SK-N-SH treated with all-trans-retinoic acid at 6 μM for 48 hours (cell line): ENCODE data around the gene LRRC56.

Experiments
- ATAC-seq: fragments of 200-7000 bp; cut with Tn5 transposase; 3 replicates; pipeline ENCODE4 v1.9.1; 2020; ENCODE audit warnings: mild to moderate bottlenecking, moderate library complexity
- ARNTL ChIP-seq: fragments of 450-650 bp; formaldehyde crosslinking; IDR thresholded peaks from 2 replicates; pipeline ENCODE4 v1.5.0; 2020; ENCODE audit warnings: low read depth, mild to moderate bottlenecking, moderate library complexity, borderline replicate concordance
- CSDC2 ChIP-seq: fragments of 250-450 bp; sonication (Bioruptor Pico); IDR thresholded peaks from 2 replicates; pipeline ENCODE4 v1.5.0; 2020; ENCODE audit warnings: mild to moderate bottlenecking, moderate library complexity
- ESRRG ChIP-seq: fragments of 250-450 bp; sonication (Bioruptor Pico); IDR thresholded peaks from 2 replicates; pipeline ENCODE4 v1.6.1; 2021; ENCODE audit warnings: mild to moderate bottlenecking
- GLIS3 ChIP-seq: fragments of 250-450 bp; sonication (Bioruptor Pico); IDR thresholded peaks from 2 replicates; pipeline ENCODE4 v1.5.0; 2020; ENCODE audit warnings: mild to moderate bottlenecking, moderate library complexity
- ISL1 ChIP-seq: fragments of 250-450 bp; sonication (Bioruptor Pico); IDR thresholded peaks from 2 replicates; pipeline ENCODE4 v2.1.2; 2022; ENCODE audit warnings: mild to moderate bottlenecking, moderate library complexity
- OSR1 ChIP-seq: fragments of 250-450 bp; sonication (Bioruptor Pico); IDR thresholded peaks from 2 replicates; pipeline ENCODE4 v1.8.0; 2022; ENCODE audit warnings: moderate library complexity, mild to moderate bottlenecking, inconsistent platforms
- PPARA ChIP-seq: fragments of 250-450 bp; sonication (Bioruptor Pico); IDR thresholded peaks from 2 replicates; pipeline ENCODE4 v1.5.0; 2020; ENCODE audit warnings: mild to moderate bottlenecking, borderline replicate concordance
- RARB ChIP-seq: fragments of 250-450 bp; sonication (Bioruptor Pico); IDR thresholded peaks from 2 replicates; pipeline ENCODE4 v1.8.0; 2021; ENCODE audit warnings: mild to moderate bottlenecking, moderate library complexity
- SNAI2 ChIP-seq: fragments of 250-450 bp; sonication (Bioruptor Pico); IDR thresholded peaks from 2 replicates; pipeline ENCODE4 v1.5.0; 2020; ENCODE audit warnings: mild to moderate bottlenecking, moderate library complexity
- TCF4 ChIP-seq: fragments of 250-450 bp; sonication (Bioruptor Pico); IDR thresholded peaks from 2 replicates; pipeline ENCODE4 v1.8.0; 2021; ENCODE audit warnings: mild to moderate bottlenecking, moderate library complexity, borderline replicate concordance
- TOX ChIP-seq: fragments of 250-450 bp; sonication (Bioruptor Pico); IDR thresholded peaks from 2 replicates; pipeline ENCODE4 v1.8.0; 2021; ENCODE audit warnings: mild to moderate bottlenecking, moderate library complexity, borderline replicate concordance
- ZC3H10 ChIP-seq: fragments of 250-450 bp; sonication (Bioruptor Pico); IDR thresholded peaks from 2 replicates; pipeline ENCODE4 v1.5.1; 2021; ENCODE audit warnings: mild to moderate bottlenecking, moderate library complexity
- ZFP3 ChIP-seq: fragments of 250-450 bp; sonication (Bioruptor Pico); IDR thresholded peaks from 2 replicates; pipeline ENCODE4 v1.5.0; 2020; ENCODE audit warnings: mild to moderate bottlenecking, moderate library complexity
- ZFP30 ChIP-seq: fragments of 450-650 bp; formaldehyde crosslinking; IDR thresholded peaks from 2 replicates; pipeline ENCODE4 v1.5.0; 2022; ENCODE audit warnings: mild to moderate bottlenecking, moderate library complexity
- ZNF565 ChIP-seq: fragments of 450-650 bp; formaldehyde crosslinking; conservative IDR thresholded peaks from 2 replicates; pipeline ENCODE4 v1.5.0; 2020; ENCODE audit warnings: low read depth, mild to moderate bottlenecking, moderate library complexity
- ZNF70 ChIP-seq: fragments of 450-650 bp; formaldehyde crosslinking; IDR thresholded peaks from 2 replicates; pipeline ENCODE4 v1.5.0; 2020; ENCODE audit warnings: mild to moderate bottlenecking, moderate library complexity
- ZNF8 ChIP-seq: fragments of 450-650 bp; formaldehyde crosslinking; IDR thresholded peaks from 2 replicates; pipeline ENCODE4 v1.5.0; 2020; ENCODE audit warnings: mild to moderate bottlenecking, moderate library complexity
- TF ChIP-seq, protein P1 (sequence below): fragments of 250-450 bp; sonication (Bioruptor Pico); IDR thresholded peaks from 2 replicates; pipeline ENCODE4 v1.8.0; 2021; ENCODE audit warnings: low read depth, mild to moderate bottlenecking, moderate library complexity, borderline replicate concordance
- TF ChIP-seq, protein P2 (sequence below): fragments of 250-450 bp; sonication (Bioruptor Pico); IDR thresholded peaks from 2 replicates; pipeline ENCODE4 v1.5.1; 2020; ENCODE audit warnings: low read depth, mild to moderate bottlenecking, moderate library complexity
- TF ChIP-seq, protein P3 (sequence below): fragments of 250-450 bp; sonication (Bioruptor Pico); IDR thresholded peaks from 2 replicates; pipeline ENCODE4 v1.8.0; 2020; ENCODE audit warnings: mild to moderate bottlenecking, moderate library complexity, borderline replicate concordance
- TF ChIP-seq, protein P4 (sequence below): fragments of 250-450 bp; sonication (Bioruptor Pico); IDR thresholded peaks from 2 replicates; pipeline ENCODE4 v1.5.0; 2020; ENCODE audit warnings: mild to moderate bottlenecking, moderate library complexity
- TF ChIP-seq, protein P5 (sequence below): fragments of 250-450 bp; sonication (Bioruptor Pico); IDR thresholded peaks from 2 replicates; pipeline ENCODE4 v1.5.1; 2021; ENCODE audit warnings: mild to moderate bottlenecking, moderate library complexity

LRRC56 gene

DNA sequence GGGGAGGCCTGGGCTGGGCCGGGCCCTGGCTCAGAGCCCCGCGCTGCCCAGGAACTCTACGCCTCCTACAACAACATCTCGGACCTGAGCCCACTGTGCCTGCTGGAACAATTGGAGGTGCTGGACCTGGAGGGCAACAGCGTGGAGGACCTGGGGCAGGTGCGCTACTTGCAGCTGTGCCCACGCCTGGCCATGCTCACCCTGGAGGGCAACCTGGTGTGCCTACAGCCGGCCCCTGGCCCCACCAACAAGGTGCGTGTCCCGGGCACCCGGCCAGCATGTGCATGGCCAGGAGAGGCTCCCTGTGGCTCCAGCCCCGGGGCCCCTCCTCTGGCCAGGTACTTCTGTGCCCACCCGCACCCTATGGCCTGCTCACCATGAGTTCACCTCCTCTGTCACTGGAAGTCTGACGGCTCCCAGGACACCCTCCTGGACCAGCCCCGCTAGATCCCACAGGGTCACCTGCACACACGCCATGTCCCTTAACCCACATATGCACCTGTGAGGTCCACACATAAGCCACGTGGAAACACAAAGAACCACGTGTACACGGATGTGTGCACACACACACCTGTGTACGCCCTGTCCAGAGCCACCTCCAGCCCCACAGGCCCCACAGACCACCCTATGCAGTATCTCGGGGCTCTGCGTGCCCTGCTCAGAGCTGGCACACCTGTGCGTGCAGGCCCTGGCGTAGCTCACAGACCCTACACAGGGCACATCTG is 12.9 kb downstream of the LRRC56 start:
- TF ChIP-seq ZNF70 = no peak
- no peak for TF ChIP-seq OSR1
- TF ChIP-seq SNAI2 (CRISPR knock-in tag) = no peak
- TF ChIP-seq ARNTL = no peak
- no peak for TF ChIP-seq ZFP3 (CRISPR knock-in tag)
- TF ChIP-seq, protein P1, sequence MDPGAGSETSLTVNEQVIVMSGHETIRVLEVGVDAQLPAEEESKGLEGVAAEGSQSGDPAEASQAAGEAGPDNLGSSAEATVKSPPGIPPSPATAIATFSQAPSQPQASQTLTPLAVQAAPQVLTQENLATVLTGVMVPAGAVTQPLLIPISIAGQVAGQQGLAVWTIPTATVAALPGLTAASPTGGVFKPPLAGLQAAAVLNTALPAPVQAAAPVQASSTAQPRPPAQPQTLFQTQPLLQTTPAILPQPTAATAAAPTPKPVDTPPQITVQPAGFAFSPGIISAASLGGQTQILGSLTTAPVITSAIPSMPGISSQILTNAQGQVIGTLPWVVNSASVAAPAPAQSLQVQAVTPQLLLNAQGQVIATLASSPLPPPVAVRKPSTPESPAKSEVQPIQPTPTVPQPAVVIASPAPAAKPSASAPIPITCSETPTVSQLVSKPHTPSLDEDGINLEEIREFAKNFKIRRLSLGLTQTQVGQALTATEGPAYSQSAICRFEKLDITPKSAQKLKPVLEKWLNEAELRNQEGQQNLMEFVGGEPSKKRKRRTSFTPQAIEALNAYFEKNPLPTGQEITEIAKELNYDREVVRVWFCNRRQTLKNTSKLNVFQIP (CRISPR knock-in tag) = no peak
- no peak for TF ChIP-seq RARB (CRISPR knock-in tag)
- no peak for TF ChIP-seq CSDC2 (CRISPR knock-in tag)
- no peak for TF ChIP-seq ZFP30
- no peak for TF ChIP-seq PPARA (CRISPR knock-in tag)
- no peak for TF ChIP-seq TCF4
- TF ChIP-seq TOX (CRISPR knock-in tag) = no peak
- TF ChIP-seq ESRRG (CRISPR knock-in tag) = no peak
- no peak for TF ChIP-seq ZNF8 (CRISPR knock-in tag)
- TF ChIP-seq, protein P2, sequence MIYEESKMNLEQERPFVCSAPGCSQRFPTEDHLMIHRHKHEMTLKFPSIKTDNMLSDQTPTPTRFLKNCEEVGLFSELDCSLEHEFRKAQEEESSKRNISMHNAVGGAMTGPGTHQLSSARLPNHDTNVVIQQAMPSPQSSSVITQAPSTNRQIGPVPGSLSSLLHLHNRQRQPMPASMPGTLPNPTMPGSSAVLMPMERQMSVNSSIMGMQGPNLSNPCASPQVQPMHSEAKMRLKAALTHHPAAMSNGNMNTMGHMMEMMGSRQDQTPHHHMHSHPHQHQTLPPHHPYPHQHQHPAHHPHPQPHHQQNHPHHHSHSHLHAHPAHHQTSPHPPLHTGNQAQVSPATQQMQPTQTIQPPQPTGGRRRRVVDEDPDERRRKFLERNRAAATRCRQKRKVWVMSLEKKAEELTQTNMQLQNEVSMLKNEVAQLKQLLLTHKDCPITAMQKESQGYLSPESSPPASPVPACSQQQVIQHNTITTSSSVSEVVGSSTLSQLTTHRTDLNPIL (CRISPR knock-in tag) = no peak
- TF ChIP-seq ZC3H10 (CRISPR knock-in tag) = no peak
- TF ChIP-seq, protein P3, sequence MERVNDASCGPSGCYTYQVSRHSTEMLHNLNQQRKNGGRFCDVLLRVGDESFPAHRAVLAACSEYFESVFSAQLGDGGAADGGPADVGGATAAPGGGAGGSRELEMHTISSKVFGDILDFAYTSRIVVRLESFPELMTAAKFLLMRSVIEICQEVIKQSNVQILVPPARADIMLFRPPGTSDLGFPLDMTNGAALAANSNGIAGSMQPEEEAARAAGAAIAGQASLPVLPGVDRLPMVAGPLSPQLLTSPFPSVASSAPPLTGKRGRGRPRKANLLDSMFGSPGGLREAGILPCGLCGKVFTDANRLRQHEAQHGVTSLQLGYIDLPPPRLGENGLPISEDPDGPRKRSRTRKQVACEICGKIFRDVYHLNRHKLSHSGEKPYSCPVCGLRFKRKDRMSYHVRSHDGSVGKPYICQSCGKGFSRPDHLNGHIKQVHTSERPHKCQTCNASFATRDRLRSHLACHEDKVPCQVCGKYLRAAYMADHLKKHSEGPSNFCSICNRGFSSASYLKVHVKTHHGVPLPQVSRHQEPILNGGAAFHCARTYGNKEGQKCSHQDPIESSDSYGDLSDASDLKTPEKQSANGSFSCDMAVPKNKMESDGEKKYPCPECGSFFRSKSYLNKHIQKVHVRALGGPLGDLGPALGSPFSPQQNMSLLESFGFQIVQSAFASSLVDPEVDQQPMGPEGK (CRISPR knock-in tag) = no peak
- TF ChIP-seq ISL1 (CRISPR knock-in tag) = no peak
- TF ChIP-seq, protein P4, sequence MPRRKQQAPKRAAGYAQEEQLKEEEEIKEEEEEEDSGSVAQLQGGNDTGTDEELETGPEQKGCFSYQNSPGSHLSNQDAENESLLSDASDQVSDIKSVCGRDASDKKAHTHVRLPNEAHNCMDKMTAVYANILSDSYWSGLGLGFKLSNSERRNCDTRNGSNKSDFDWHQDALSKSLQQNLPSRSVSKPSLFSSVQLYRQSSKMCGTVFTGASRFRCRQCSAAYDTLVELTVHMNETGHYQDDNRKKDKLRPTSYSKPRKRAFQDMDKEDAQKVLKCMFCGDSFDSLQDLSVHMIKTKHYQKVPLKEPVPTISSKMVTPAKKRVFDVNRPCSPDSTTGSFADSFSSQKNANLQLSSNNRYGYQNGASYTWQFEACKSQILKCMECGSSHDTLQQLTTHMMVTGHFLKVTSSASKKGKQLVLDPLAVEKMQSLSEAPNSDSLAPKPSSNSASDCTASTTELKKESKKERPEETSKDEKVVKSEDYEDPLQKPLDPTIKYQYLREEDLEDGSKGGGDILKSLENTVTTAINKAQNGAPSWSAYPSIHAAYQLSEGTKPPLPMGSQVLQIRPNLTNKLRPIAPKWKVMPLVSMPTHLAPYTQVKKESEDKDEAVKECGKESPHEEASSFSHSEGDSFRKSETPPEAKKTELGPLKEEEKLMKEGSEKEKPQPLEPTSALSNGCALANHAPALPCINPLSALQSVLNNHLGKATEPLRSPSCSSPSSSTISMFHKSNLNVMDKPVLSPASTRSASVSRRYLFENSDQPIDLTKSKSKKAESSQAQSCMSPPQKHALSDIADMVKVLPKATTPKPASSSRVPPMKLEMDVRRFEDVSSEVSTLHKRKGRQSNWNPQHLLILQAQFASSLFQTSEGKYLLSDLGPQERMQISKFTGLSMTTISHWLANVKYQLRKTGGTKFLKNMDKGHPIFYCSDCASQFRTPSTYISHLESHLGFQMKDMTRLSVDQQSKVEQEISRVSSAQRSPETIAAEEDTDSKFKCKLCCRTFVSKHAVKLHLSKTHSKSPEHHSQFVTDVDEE (CRISPR knock-in tag) = no peak
- TF ChIP-seq, all 23 proteins: peak for 0
- no peak for ATAC-seq

DNA sequence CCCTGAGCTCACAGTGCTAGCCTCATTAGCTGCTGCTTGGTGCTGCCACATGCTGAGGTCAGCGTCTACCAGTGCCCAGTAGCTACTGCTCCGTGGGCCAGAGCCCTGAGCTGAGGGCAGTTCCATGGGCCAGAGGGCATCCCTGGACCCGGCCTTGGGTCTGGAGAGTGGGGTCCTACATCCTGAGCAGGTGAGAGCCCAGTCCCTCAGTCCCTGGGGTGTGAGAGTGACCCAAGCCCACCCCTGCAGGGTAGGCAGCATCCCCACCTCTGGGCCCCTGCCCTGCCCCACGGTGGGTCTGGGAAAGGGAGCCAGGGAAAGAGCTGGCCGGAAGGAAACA is 13.4 kb downstream of the LRRC56 start:
- TF ChIP-seq, protein P4 (CRISPR knock-in tag) = no peak
- TF ChIP-seq ZNF8 (CRISPR knock-in tag) (no peak), PPARA (CRISPR knock-in tag) (no peak), ZC3H10 (CRISPR knock-in tag) (no peak), SNAI2 (CRISPR knock-in tag) (no peak), ZNF565 (CRISPR knock-in tag) (no peak), GLIS3 (CRISPR knock-in tag) (no peak), TCF4 (no peak), ZFP30 (no peak), ZFP3 (CRISPR knock-in tag) (no peak), ESRRG (CRISPR knock-in tag) (no peak)
- TF ChIP-seq, protein P5, sequence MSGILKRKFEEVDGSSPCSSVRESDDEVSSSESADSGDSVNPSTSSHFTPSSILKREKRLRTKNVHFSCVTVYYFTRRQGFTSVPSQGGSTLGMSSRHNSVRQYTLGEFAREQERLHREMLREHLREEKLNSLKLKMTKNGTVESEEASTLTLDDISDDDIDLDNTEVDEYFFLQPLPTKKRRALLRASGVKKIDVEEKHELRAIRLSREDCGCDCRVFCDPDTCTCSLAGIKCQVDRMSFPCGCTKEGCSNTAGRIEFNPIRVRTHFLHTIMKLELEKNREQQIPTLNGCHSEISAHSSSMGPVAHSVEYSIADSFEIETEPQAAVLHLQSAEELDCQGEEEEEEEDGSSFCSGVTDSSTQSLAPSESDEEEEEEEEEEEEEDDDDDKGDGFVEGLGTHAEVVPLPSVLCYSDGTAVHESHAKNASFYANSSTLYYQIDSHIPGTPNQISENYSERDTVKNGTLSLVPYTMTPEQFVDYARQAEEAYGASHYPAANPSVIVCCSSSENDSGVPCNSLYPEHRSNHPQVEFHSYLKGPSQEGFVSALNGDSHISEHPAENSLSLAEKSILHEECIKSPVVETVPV = no peak
- no peak for ATAC-seq
